Smooth muscle cell (in vitro differentiated cells): ENCODE results near the gene MROH2B. TPM values are rescaled to one million over a fixed set of nuclear protein-coding genes. Genes with fewer than 3 reads are reported as not detected.

Source experiments
- DNase-seq: peaks from one replicate; lab custom pipeline; 2025; ENCODE audit not compliant: unreplicated experiment; lab: John Stamatoyannopoulos, UW
- H2AFZ ChIP-seq: fragments of 200-600 bp; sonication (generic); 2 replicates; pipeline ENCODE4 v1.6.0; 2016; ENCODE audit warnings: antibody characterized with exemption, low read depth, mild to moderate bottlenecking
- H3F3A ChIP-seq: fragments of 200-600 bp; sonication (generic); 2 replicates; pipeline ENCODE4 v1.6.0; 2017; ENCODE audit warnings: antibody characterized with exemption, low read depth
- H3K27ac ChIP-seq: fragments of 200-600 bp; sonication (generic); 2 replicates; pipeline ENCODE4 v1.5.1; 2016; ENCODE audit warnings: low read depth, mild to moderate bottlenecking
- H3K27me3 ChIP-seq: fragments of 200-600 bp; sonication (generic); 2 replicates; pipeline ENCODE4 v1.6.1; 2016; ENCODE audit warnings: low read depth, mild to moderate bottlenecking
- H3K36me3 ChIP-seq: fragments of 200-600 bp; sonication (generic); 2 replicates; pipeline ENCODE4 v1.5.1; 2016; ENCODE audit warnings: low read depth
- H3K4me1 ChIP-seq: fragments of 200-600 bp; sonication (generic); 2 replicates; pipeline ENCODE4 v1.5.1; 2016; ENCODE audit warnings: low read depth
- H3K4me2 ChIP-seq: fragments of 200-600 bp; sonication (generic); 2 replicates; pipeline ENCODE4 v1.6.0; 2016; ENCODE audit warnings: mild to moderate bottlenecking
- H3K4me3 ChIP-seq: fragments of 200-600 bp; sonication (generic); 2 replicates; pipeline ENCODE4 v1.5.1; 2016; ENCODE audit warnings: mild to moderate bottlenecking
- H3K79me2 ChIP-seq: fragments of 200-600 bp; sonication (generic); 2 replicates; pipeline ENCODE4 v1.6.0; 2016; ENCODE audit warnings: low read depth, mild to moderate bottlenecking
- H3K9ac ChIP-seq: fragments of 200-600 bp; sonication (generic); 2 replicates; pipeline ENCODE4 v1.6.0; 2016; ENCODE audit warnings: low read depth
- H3K9me3 ChIP-seq: fragments of 200-600 bp; sonication (generic); replicated peaks from 2 replicates; pipeline ENCODE4 v1.5.1; 2016; ENCODE audit warnings: low read depth
- H4K20me1 ChIP-seq: fragments of 200-600 bp; sonication (generic); 2 replicates; pipeline ENCODE4 v1.6.0; 2016; ENCODE audit warnings: low read depth
- CTCF ChIP-seq: fragments of 200-600 bp; sonication (generic); IDR thresholded peaks from 2 replicates; pipeline ENCODE4 v1.5.1; 2017; ENCODE audit warnings: borderline replicate concordance, mild to moderate bottlenecking, antibody characterized with exemption; ENCODE audit not compliant: insufficient read depth, poor library complexity, severe bottlenecking
- WGBS: methylation state at CpG from one replicate; pipeline ENCODE4 v1.1.7; 2016; ENCODE audit warnings: low lambda C conversion rate; 5-methylcytosine and 5-hydroxymethylcytosine counted together
- polyA plus RNA-seq: library from polyadenylated mRNA; unstranded; fragments of >200 nt; fragmentation: Nextera tagmentation; extraction: Ambion mirVana; gene quantifications from 2 replicates; pipeline ENCODE4 v1.2.1, GENCODE V29; 2016
- total RNA-seq: library from RNA; depleted of rRNA; stranded (reverse); fragments of >200 nt; gene quantifications from 2 replicates; pipeline ENCODE4 v1.2.3, GENCODE V29; 2014

The MROH2B gene
- total and polyA plus RNA-seq, 2 experiments from 2014 or later, result not detected

DNA sequence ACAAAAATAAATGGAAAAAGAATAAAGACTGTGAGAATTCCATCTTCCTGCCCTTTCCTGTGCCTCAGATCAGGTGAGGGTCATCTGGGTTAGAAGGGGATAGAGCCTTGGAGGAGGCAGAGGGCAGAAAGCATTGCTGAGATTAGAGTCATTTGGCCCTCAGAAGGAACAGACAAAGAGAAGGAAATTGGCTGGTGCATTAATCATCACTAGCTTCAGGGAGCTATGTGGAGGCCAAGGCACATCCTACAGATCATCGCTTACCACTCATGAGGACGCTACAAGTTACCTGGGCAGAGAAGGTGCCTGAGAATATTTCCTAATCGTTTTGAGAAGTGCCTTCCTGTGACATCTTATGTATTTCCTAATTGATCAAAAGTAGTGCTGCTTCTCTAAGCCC is 87.4 kb downstream of the MROH2B start:
- no peak for TF ChIP-seq CTCF
- Histone ChIP-seq H3K27ac (no peak overlapping the region), H3K36me3 (no peaks in the 10 kb centered on the region), H4K20me1 (no peaks in the 10 kb centered on the region), H3K9ac (no peak overlapping the region), H3K9me3 (no peaks in the 10 kb centered on the region), H3F3A (no peaks in the 10 kb centered on the region), H3K4me3 (no peak overlapping the region), H3K4me2 (no peak overlapping the region), H3K79me2 (no peaks in the 10 kb centered on the region), H3K4me1 (no peaks in the 10 kb centered on the region), H2AFZ (no peak overlapping the region), H3K27me3 (no peaks in the 10 kb centered on the region)
- WGBS, result 78% methylated on average over 3 of the region's 3 CpGs
- no peak for DNase-seq

GRCh38 chr5:40981420-40981819 is 89.7 kb downstream of the MROH2B start:
- Histone ChIP-seq H3K27ac (no peak overlapping the region), H3K9me3 (no peaks in the 10 kb centered on the region), H3K4me3 (no peak overlapping the region), H3F3A (no peaks in the 10 kb centered on the region), H2AFZ (no peak overlapping the region), H3K4me1 (peaks cover 6% of the 10 kb centered on the region), H3K27me3 (no peaks in the 10 kb centered on the region), H3K36me3 (no peaks in the 10 kb centered on the region), H3K79me2 (no peaks in the 10 kb centered on the region), H3K4me2 (no peak overlapping the region), H4K20me1 (no peaks in the 10 kb centered on the region), H3K9ac (no peak overlapping the region)
- 94% methylated on average over 9 of the region's 9 CpGs for WGBS
- TF ChIP-seq CTCF, result no peak
- no peak for DNase-seq

DNA sequence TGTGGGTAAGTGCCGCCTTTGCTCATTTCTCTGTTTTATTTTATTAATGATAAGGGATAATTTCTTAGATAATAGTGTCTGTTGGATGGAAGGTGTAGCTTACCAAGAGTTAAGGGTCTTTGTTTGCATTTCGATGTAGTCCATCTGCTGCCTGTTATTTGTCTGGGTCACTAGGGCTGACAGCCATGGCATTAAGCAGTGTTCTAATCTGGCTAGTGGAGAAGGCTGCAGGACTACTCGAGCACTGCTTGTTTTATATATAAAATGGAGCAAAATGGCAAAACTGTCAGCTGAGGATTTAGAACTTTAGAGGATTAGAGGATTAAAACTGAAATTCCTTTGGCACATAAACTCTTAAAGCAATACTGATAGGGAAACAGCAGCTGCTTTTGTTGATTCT is 94.3 kb downstream of the MROH2B start:
- Histone ChIP-seq H2AFZ (peak overlapping the region; percentile 64), H3K27ac (no peak overlapping the region), H3K27me3 (no peaks in the 10 kb centered on the region), H3K9ac (no peak overlapping the region), H3K79me2 (no peaks in the 10 kb centered on the region), H3F3A (no peaks in the 10 kb centered on the region), H3K4me1 (peaks cover 6% of the 10 kb centered on the region), H3K4me3 (no peak overlapping the region), H3K9me3 (no peaks in the 10 kb centered on the region), H4K20me1 (no peaks in the 10 kb centered on the region), H3K36me3 (no peaks in the 10 kb centered on the region), H3K4me2 (peak overlapping the region; percentile 76)
- DNase-seq, result no peak
- no peak for TF ChIP-seq CTCF
- 14% methylated on average over 3 of the region's 3 CpGs for WGBS

GRCh38 chr5:40976041-40976440 is 95.1 kb downstream of the MROH2B start:
- WGBS, result 82% methylated on average over 3 of the region's 3 CpGs
- H3F3A ChIP-seq, result no peaks in the 10 kb centered on the region
- H3K9ac ChIP-seq, result no peak overlapping the region
- no peak overlapping the region for H2AFZ ChIP-seq
- no peaks in the 10 kb centered on the region for H3K27me3 ChIP-seq
- H4K20me1 ChIP-seq, result no peaks in the 10 kb centered on the region
- no peak overlapping the region for H3K4me2 ChIP-seq
- no peaks in the 10 kb centered on the region for H3K79me2 ChIP-seq
- no peak overlapping the region for H3K27ac ChIP-seq
- H3K4me3 ChIP-seq, result no peak overlapping the region
- DNase-seq, result no peak
- peaks cover 6% of the 10 kb centered on the region for H3K4me1 ChIP-seq
- no peak for TF ChIP-seq CTCF
- H3K9me3 ChIP-seq, result no peaks in the 10 kb centered on the region
- H3K36me3 ChIP-seq, result no peaks in the 10 kb centered on the region
